NT2/D1 (cell line): ENCODE measurements around the gene TRAPPC2.

Source experiments
- YY1 ChIP-seq: IDR thresholded peaks from 2 replicates; pipeline ENCODE4 v1.6.1; 2011; ENCODE audit not compliant: insufficient read length, insufficient read depth
- ZNF274 ChIP-seq: IDR thresholded peaks from 2 replicates; pipeline ENCODE4 v1.6.1; 2011; ENCODE audit warnings: mild to moderate bottlenecking, low read depth, low read length

DNA sequence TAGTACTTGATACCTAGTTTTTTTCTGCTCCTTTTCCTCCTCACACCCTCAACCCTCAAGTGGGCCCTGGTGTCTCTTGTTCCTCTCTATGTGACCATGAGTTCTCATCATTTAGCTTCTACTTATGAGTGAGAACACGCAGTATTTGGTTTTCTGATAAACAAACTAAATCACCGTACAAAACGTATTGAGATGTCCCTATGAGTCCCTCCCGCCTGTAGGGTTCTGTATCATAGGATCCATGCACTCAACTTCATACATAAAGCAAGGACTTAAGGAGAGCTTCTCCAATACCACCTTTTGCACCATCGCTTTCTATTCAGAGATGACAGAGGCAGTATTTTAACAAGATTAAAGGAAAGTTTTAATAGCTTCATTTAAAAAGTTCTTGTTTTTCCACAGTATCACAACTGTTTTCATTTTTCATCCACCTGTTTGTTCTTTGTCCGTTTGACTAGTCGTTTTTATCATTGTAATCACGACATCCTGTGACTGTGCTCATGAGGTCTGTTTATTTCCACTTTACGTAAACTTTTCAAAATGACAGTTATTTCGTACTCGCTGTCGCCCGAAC, 45.9 kb downstream of the TRAPPC2 start:
- no peak for TF ChIP-seq YY1
- no peak for TF ChIP-seq ZNF274
